ENCODE measurements around the gene ROBO4. TPM values are rescaled to one million over a fixed set of nuclear protein-coding genes. Genes with fewer than 3 reads are reported as not detected.
A peak's percentile ranks its signal among the peaks of the same experiment; 100 is the strongest.

ROBO4 gene
- total and polyA plus RNA-seq, 2 of the 13 experiments (the other 11 are each of a cell fraction or from before 2014, with no cell fraction given), result 0.07 to 1.1 TPM

- TF ChIP-seq, protein P1, sequence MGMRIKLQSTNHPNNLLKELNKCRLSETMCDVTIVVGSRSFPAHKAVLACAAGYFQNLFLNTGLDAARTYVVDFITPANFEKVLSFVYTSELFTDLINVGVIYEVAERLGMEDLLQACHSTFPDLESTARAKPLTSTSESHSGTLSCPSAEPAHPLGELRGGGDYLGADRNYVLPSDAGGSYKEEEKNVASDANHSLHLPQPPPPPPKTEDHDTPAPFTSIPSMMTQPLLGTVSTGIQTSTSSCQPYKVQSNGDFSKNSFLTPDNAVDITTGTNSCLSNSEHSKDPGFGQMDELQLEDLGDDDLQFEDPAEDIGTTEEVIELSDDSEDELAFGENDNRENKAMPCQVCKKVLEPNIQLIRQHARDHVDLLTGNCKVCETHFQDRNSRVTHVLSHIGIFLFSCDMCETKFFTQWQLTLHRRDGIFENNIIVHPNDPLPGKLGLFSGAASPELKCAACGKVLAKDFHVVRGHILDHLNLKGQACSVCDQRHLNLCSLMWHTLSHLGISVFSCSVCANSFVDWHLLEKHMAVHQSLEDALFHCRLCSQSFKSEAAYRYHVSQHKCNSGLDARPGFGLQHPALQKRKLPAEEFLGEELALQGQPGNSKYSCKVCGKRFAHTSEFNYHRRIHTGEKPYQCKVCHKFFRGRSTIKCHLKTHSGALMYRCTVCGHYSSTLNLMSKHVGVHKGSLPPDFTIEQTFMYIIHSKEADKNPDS (CRISPR knock-in tag; IDR thresholded peaks at IDR 0.05), result no peak
- no peak for TF ChIP-seq ZNF652 (CRISPR knock-in tag; IDR thresholded peaks at IDR 0.05; ENCODE audit: borderline replicate concordance, low read depth)
- no peak for TF ChIP-seq MAFK (conservative IDR thresholded peaks at IDR 0.05 in 1 of 2, IDR thresholded peaks at IDR 0.05 in 1 of 2; ENCODE audit: low read length in 2 of 2)
- no peak for TF ChIP-seq ZNF709 (CRISPR knock-in tag; IDR thresholded peaks at IDR 0.05)
- no peak; the same call in 1 of the 2 replicates for TF ChIP-seq HES4 (CRISPR knock-in tag; IDR thresholded peaks at IDR 0.05; ENCODE audit: borderline replicate concordance)
- no peak for TF ChIP-seq PITX1 (CRISPR knock-in tag; IDR thresholded peaks at IDR 0.05)
- TF ChIP-seq, protein P2, sequence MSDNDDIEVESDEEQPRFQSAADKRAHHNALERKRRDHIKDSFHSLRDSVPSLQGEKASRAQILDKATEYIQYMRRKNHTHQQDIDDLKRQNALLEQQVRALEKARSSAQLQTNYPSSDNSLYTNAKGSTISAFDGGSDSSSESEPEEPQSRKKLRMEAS (IDR thresholded peaks at IDR 0.05), result peak; percentile 82
- peak; percentile 23; the same call in 1 of the 2 replicates for TF ChIP-seq THAP9 (CRISPR knock-in tag; IDR thresholded peaks at IDR 0.05; ENCODE audit: borderline replicate concordance)
- TF ChIP-seq ZFX (CRISPR knock-in tag; IDR thresholded peaks at IDR 0.05; ENCODE audit: low read depth), result no peak
- TF ChIP-seq, protein P3, sequence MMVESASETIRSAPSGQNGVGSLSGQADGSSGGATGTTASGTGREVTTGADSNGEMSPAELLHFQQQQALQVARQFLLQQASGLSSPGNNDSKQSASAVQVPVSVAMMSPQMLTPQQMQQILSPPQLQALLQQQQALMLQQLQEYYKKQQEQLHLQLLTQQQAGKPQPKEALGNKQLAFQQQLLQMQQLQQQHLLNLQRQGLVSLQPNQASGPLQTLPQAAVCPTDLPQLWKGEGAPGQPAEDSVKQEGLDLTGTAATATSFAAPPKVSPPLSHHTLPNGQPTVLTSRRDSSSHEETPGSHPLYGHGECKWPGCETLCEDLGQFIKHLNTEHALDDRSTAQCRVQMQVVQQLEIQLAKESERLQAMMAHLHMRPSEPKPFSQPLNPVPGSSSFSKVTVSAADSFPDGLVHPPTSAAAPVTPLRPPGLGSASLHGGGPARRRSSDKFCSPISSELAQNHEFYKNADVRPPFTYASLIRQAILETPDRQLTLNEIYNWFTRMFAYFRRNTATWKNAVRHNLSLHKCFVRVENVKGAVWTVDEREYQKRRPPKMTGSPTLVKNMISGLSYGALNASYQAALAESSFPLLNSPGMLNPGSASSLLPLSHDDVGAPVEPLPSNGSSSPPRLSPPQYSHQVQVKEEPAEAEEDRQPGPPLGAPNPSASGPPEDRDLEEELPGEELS (CRISPR knock-in tag; IDR thresholded peaks at IDR 0.05), result no peak
- no peak for TF ChIP-seq HNRNPK (IDR thresholded peaks at IDR 0.05; ENCODE audit: low read depth, low read length, poor library complexity, severe bottlenecking)
- TF ChIP-seq ZSCAN30 (CRISPR knock-in tag; IDR thresholded peaks at IDR 0.05), result no peak
- TF ChIP-seq THAP11 (CRISPR knock-in tag; IDR thresholded peaks at IDR 0.05), result no peak
- TF ChIP-seq RFX3 (CRISPR knock-in tag; IDR thresholded peaks at IDR 0.05), result no peak
- TF ChIP-seq ZSCAN29 (CRISPR knock-in tag; conservative IDR thresholded peaks at IDR 0.05), result no peak
- no peak; the same call in 1 of the 2 replicates for TF ChIP-seq ZFP41 (CRISPR knock-in tag; IDR thresholded peaks at IDR 0.05; ENCODE audit: borderline replicate concordance)
- TF ChIP-seq ZNF501 (CRISPR knock-in tag; IDR thresholded peaks at IDR 0.05), result peak; percentile 72
- TF ChIP-seq ATF2 (CRISPR knock-in tag; IDR thresholded peaks at IDR 0.05), result no peak
- no peak for TF ChIP-seq NAIF1 (CRISPR knock-in tag; IDR thresholded peaks at IDR 0.05; ENCODE audit: borderline replicate concordance)
- no peak for TF ChIP-seq ZNF615 (CRISPR knock-in tag; IDR thresholded peaks at IDR 0.05; ENCODE audit: borderline replicate concordance)
Measured at GRCh38 chr11:124865902-124866851, 31.5 kb downstream of the ROBO4 start (continued).

All from HepG2 (cell line).